HEK293 (cell line): Measurements from ENCODE around the gene KLHL28.

Source experiments
- CTCF ChIP-seq: fragments of 450-650 bp; formaldehyde crosslinking; IDR thresholded peaks from 2 replicates; pipeline ENCODE4 v1.5.1; 2016; ENCODE audit warnings: missing biosample characterization, missing genetic modification characterization
- KLF16 ChIP-seq: fragments of 450-650 bp; formaldehyde crosslinking; IDR thresholded peaks from 2 replicates; pipeline ENCODE4 v1.5.1; 2017; ENCODE audit warnings: missing biosample characterization, missing genetic modification characterization
- PATZ1 ChIP-seq: fragments of 450-650 bp; formaldehyde crosslinking; IDR thresholded peaks from 2 replicates; pipeline ENCODE4 v1.5.1; 2016; ENCODE audit warnings: missing biosample characterization, missing genetic modification characterization
- SP7 ChIP-seq: fragments of 450-650 bp; formaldehyde crosslinking; IDR thresholded peaks from 2 replicates; pipeline ENCODE4 v1.5.1; 2016; ENCODE audit warnings: missing biosample characterization, missing genetic modification characterization
- ZBTB21 ChIP-seq: fragments of 450-650 bp; formaldehyde crosslinking; IDR thresholded peaks from 2 replicates; pipeline ENCODE4 v1.5.1; 2017; ENCODE audit warnings: missing biosample characterization, missing genetic modification characterization
- ZBTB26 ChIP-seq: fragments of 450-650 bp; formaldehyde crosslinking; optimal IDR thresholded peaks from 2 replicates; pipeline ENCODE3; 2016; ENCODE audit warnings: missing biosample characterization, mild to moderate bottlenecking, missing genetic modification characterization
- ZNF121 ChIP-seq: fragments of 450-650 bp; formaldehyde crosslinking; IDR thresholded peaks from 2 replicates; pipeline ENCODE4 v1.5.1; 2016; ENCODE audit warnings: missing biosample characterization, missing genetic modification characterization
- ZNF24 ChIP-seq: fragments of 450-650 bp; formaldehyde crosslinking; IDR thresholded peaks from 2 replicates; pipeline ENCODE4 v1.5.1; 2016; ENCODE audit warnings: missing biosample characterization, missing genetic modification characterization
- ZNF555 ChIP-seq: fragments of 450-650 bp; formaldehyde crosslinking; conservative IDR thresholded peaks from 2 replicates; pipeline ENCODE4 v1.5.1; 2017; ENCODE audit warnings: missing biosample characterization, mild to moderate bottlenecking, missing genetic modification characterization, inconsistent platforms
- ZSCAN16 ChIP-seq: fragments of 450-650 bp; formaldehyde crosslinking; IDR thresholded peaks from 2 replicates; pipeline ENCODE4 v1.5.1; 2016; ENCODE audit warnings: missing biosample characterization, missing genetic modification characterization

- no peak for TF ChIP-seq CTCF (tag by site-specific recombination)
- no peak for TF ChIP-seq ZNF121 (tag by site-specific recombination)
- no peak for TF ChIP-seq PATZ1 (tag by site-specific recombination)
- no peak for TF ChIP-seq SP7 (tag by site-specific recombination)
- TF ChIP-seq ZNF555 (tag by site-specific recombination): no peak
- no peak for TF ChIP-seq ZNF24 (tag by site-specific recombination)
- TF ChIP-seq ZBTB21 (tag by site-specific recombination): no peak
- TF ChIP-seq ZSCAN16: no peak
- no peak for TF ChIP-seq ZBTB26
- no peak for TF ChIP-seq KLF16 (tag by site-specific recombination)
Measured at GRCh38 chr14:44914849-44915248, 46.9 kb downstream of the KLHL28 start.
